ENCODE data around the gene HEPACAM. TPM values are rescaled to one million over a fixed set of nuclear protein-coding genes. Genes with fewer than 3 reads are reported as not detected.

Gene HEPACAM
- total and polyA plus RNA-seq, 5 experiments from 2014 or later, result not detected

GRCh38 chr11:124954590-124954955 is 18.7 kb upstream of the HEPACAM start:
- no peak overlapping the region for H3K27ac Mint-ChIP-seq
- no peaks in the 10 kb centered on the region for H3K27me3 Mint-ChIP-seq
- H3K4me1 Mint-ChIP-seq, result peaks cover 0 to 5% (median under 1%) of the 10 kb centered on the region in 4 donors
- ATAC-seq (no peak), DNase-seq (peak in 1 of 10 donors; percentile 18)
- POLR2A ChIA-PET, result interaction anchor here (1.5 to 3.5 kb wide), 7 partner anchors 12 to 638 kb away, joined by 3 to 49 read pairs (median 26); partner anchors contain the start of genes HEPACAM, HEPN1, STT3A and TMEM218
- no peaks in the 10 kb centered on the region for H3K36me3 Mint-ChIP-seq
- no peak overlapping the region for H3K4me3 Mint-ChIP-seq
- H3K9me3 Mint-ChIP-seq, result no peaks in the 10 kb centered on the region

- H3K27me3 Mint-ChIP-seq, result no peaks in the 10 kb centered on the region
- peaks cover 0 to 7% (median 3%) of the 10 kb centered on the region in 4 donors for H3K4me1 Mint-ChIP-seq
- H3K9me3 Mint-ChIP-seq, result peaks cover 0 to 2% (median 0%) of the 10 kb centered on the region in 9 donors
- ATAC-seq (peak; percentile 94 to 96), DNase-seq (peak; percentile 86 to 96 (median 93))
- POLR2A ChIA-PET, result interaction anchor here (0.7 to 3.5 kb wide), 18 partner anchors 11 to 638 kb away, joined by 3 to 49 read pairs (median 6); partner anchors contain the start of genes EI24, HEPACAM, HEPN1 and MSANTD2
- H3K4me3 Mint-ChIP-seq, result no peak within 1 kb of the TSS
- no peaks in the 10 kb centered on the region for H3K36me3 Mint-ChIP-seq
- no peak within 1 kb of the TSS for H3K27ac Mint-ChIP-seq
These were observed 18.1 kb upstream of the HEPACAM start, which contains the start of gene CCDC15 for GRCh38 chr11:124953753-124954589. CCDC15 (plus strand) TSS chr11:124954202; CDS start chr11:124954733, 531 bp downstream.

GRCh38 chr11:124951341-124951740 is 15.5 kb upstream of the HEPACAM start:
- Mint-ChIP-seq H3K9me3 (peaks cover 0 to 15% (median 5%) of the 10 kb centered on the region in 9 donors), H3K27me3 (no peaks in the 10 kb centered on the region), H3K36me3 (peaks cover 0 to 7% (median 0%) of the 10 kb centered on the region in 3 donors), H3K4me3 (no peak overlapping the region), H3K27ac (no peak overlapping the region), H3K4me1 (peaks cover 2 to 14% (median 11%) of the 10 kb centered on the region in 4 donors)
- POLR2A ChIA-PET, result interaction anchor here (1.2 to 3.4 kb wide), 4 partner anchors 10 to 75 kb away, joined by 3 to 50 read pairs (median 11); no protein-coding TSS in a partner anchor
- ATAC-seq (no peak), DNase-seq (no peak)

GRCh38 chr11:124950601-124951330 is 14.9 kb upstream of the HEPACAM start:
- no peak overlapping the region for H3K4me3 Mint-ChIP-seq
- POLR2A ChIA-PET, result interaction anchor here (0.6 to 3.4 kb wide), 9 partner anchors 9 to 1333 kb away, joined by 3 to 50 read pairs (median 4); partner anchors contain the start of gene PUS3
- H3K9me3 Mint-ChIP-seq, result peaks cover 0 to 15% (median 8%) of the 10 kb centered on the region in 9 donors
- no peaks in the 10 kb centered on the region for H3K27me3 Mint-ChIP-seq
- no peak overlapping the region for H3K27ac Mint-ChIP-seq
- ATAC-seq, result peak; percentile 23 to 55
- H3K4me1 Mint-ChIP-seq, result peaks cover 2 to 16% (median 11%) of the 10 kb centered on the region in 4 donors
- peaks cover 0 to 7% (median 0%) of the 10 kb centered on the region in 3 donors for H3K36me3 Mint-ChIP-seq
- DNase-seq, result peak in 4 of 10 donors; percentile 9 to 72 (median 52)

- peaks cover 0 to 15% (median 8%) of the 10 kb centered on the region in 9 donors for H3K9me3 Mint-ChIP-seq
These were observed 10.9 kb upstream of the HEPACAM start for GRCh38 chr11:124946735-124947141.

GRCh38 chr11:124945826-124946225 is 10.0 kb upstream of the HEPACAM start:
- H3K4me3 Mint-ChIP-seq, result no peak overlapping the region
- POLR2A ChIA-PET, result interaction anchor here (1.4 kb wide), 1 partner anchor 10 kb away, joined by 4 read pairs; the partner anchor contains the start of gene HEPACAM
- H3K9me3 Mint-ChIP-seq, result peaks cover 0 to 15% (median 8%) of the 10 kb centered on the region in 9 donors
- peaks cover 0 to 8% (median 0%) of the 10 kb centered on the region in 3 donors for H3K36me3 Mint-ChIP-seq
- DNase-seq, result no peak
- ATAC-seq, result no peak
- peak overlapping the region in 1 of 10 donors; percentile 12 for H3K27ac Mint-ChIP-seq
- H3K4me1 Mint-ChIP-seq, result peaks cover 21 to 40% (median 31%) of the 10 kb centered on the region in 4 donors
- H3K27me3 Mint-ChIP-seq, result no peaks in the 10 kb centered on the region

More at GRCh38 chr11:124946735-124947141, 10.9 kb upstream of the HEPACAM start:
- POLR2A ChIA-PET, result no interaction called here
- Mint-ChIP-seq H3K27ac (no peak overlapping the region), H3K36me3 (peaks cover 0 to 8% (median 0%) of the 10 kb centered on the region in 3 donors), H3K4me3 (no peak overlapping the region), H3K27me3 (no peaks in the 10 kb centered on the region), H3K4me1 (peaks cover 21 to 40% (median 30%) of the 10 kb centered on the region in 4 donors)
- no peak for ATAC-seq
- DNase-seq, result no peak

- ATAC-seq (no peak), DNase-seq (no peak)
- Mint-ChIP-seq H3K27me3 (no peaks in the 10 kb centered on the region), H3K4me3 (peak overlapping the region in 1 of 10 donors; percentile 14), H3K27ac (peak overlapping the region in 5 of 10 donors; percentile 16 to 83 (median 41)), H3K4me1 (peaks cover 17 to 40% (median 31%) of the 10 kb centered on the region in 4 donors), H3K9me3 (peaks cover 0 to 15% (median 8%) of the 10 kb centered on the region in 9 donors), H3K36me3 (peaks cover 0 to 8% (median 0%) of the 10 kb centered on the region in 3 donors)
- POLR2A ChIA-PET, result interaction anchor here (0.6 to 4.9 kb wide), 4 partner anchors 9 to 184 kb away, joined by 5 to 26 read pairs (median 8); partner anchors contain the start of gene CCDC15
These were observed 8.7 kb upstream of the HEPACAM start for GRCh38 chr11:124944565-124944964.

- H3K4me1 Mint-ChIP-seq, result peaks cover 14 to 38% (median 28%) of the 10 kb centered on the region in 4 donors
- ATAC-seq, result peak; percentile 74 to 91
These were observed 7.9 kb upstream of the HEPACAM start for GRCh38 chr11:124943741-124944140.

GRCh38 chr11:124943254-124943616 is 7.4 kb upstream of the HEPACAM start:
- POLR2A ChIA-PET, result interaction anchor here (0.5 to 4.9 kb wide), 5 partner anchors 10 to 682 kb away, joined by 3 to 26 read pairs (median 7); partner anchors contain the start of gene CCDC15
- ATAC-seq, result no peak
- Mint-ChIP-seq H3K4me3 (peak overlapping the region in 3 of 10 donors; percentile 28 to 30 (median 29)), H3K4me1 (peaks cover 11 to 33% (median 25%) of the 10 kb centered on the region in 4 donors), H3K27ac (peak overlapping the region; percentile 41 to 93 (median 74)), H3K27me3 (no peaks in the 10 kb centered on the region), H3K9me3 (peaks cover 0 to 7% (median 3%) of the 10 kb centered on the region in 9 donors), H3K36me3 (peaks cover 0 to 3% (median 0%) of the 10 kb centered on the region in 3 donors)
- DNase-seq, result no peak

More at GRCh38 chr11:124943741-124944140, 7.9 kb upstream of the HEPACAM start:
- H3K4me3 Mint-ChIP-seq, result peak overlapping the region in 8 of 10 donors; percentile 7 to 74 (median 48)
- POLR2A ChIA-PET, result interaction anchor here (0.5 to 4.9 kb wide), 6 partner anchors 10 to 682 kb away, joined by 3 to 26 read pairs (median 6); partner anchors contain the start of gene CCDC15
- no peaks in the 10 kb centered on the region for H3K27me3 Mint-ChIP-seq
- DNase-seq, result peak in 1 of 10 donors; percentile 20
- peak overlapping the region; percentile 41 to 93 (median 77) for H3K27ac Mint-ChIP-seq
- peaks cover 0 to 12% (median 7%) of the 10 kb centered on the region in 9 donors for H3K9me3 Mint-ChIP-seq
- peaks cover 0 to 8% (median 0%) of the 10 kb centered on the region in 3 donors for H3K36me3 Mint-ChIP-seq

GRCh38 chr11:124942466-124943253 is 6.8 kb upstream of the HEPACAM start:
- ATAC-seq (no peak), DNase-seq (no peak)
- Mint-ChIP-seq H3K36me3 (peaks cover 0 to 1% (median 0%) of the 10 kb centered on the region in 3 donors), H3K9me3 (peaks cover 0 to 3% (median 0%) of the 10 kb centered on the region in 9 donors), H3K27ac (peak overlapping the region in 9 of 10 donors; percentile 41 to 93 (median 71)), H3K4me1 (peaks cover 11 to 30% (median 25%) of the 10 kb centered on the region in 4 donors), H3K4me3 (peak overlapping the region in 4 of 10 donors; percentile 39 to 54 (median 48)), H3K27me3 (no peaks in the 10 kb centered on the region)
- POLR2A ChIA-PET, result interaction anchor here (0.8 to 4.9 kb wide), 5 partner anchors 7 to 169 kb away, joined by 3 to 26 read pairs (median 5); partner anchors contain the start of gene CCDC15

- peaks cover 0 to 3% (median 0%) of the 10 kb centered on the region in 9 donors for H3K9me3 Mint-ChIP-seq
- peaks cover 11 to 30% (median 25%) of the 10 kb centered on the region in 4 donors for H3K4me1 Mint-ChIP-seq
- POLR2A ChIA-PET, result interaction anchor here (0.6 to 4.9 kb wide), 7 partner anchors 8 to 533 kb away, joined by 3 to 26 read pairs (median 5); partner anchors contain the start of gene CCDC15
- peak overlapping the region in 1 of 10 donors; percentile 32 for H3K27ac Mint-ChIP-seq
- ATAC-seq, result no peak
- no peaks in the 10 kb centered on the region for H3K27me3 Mint-ChIP-seq
- no peak overlapping the region for H3K4me3 Mint-ChIP-seq
- DNase-seq, result no peak
- peaks cover 0 to 1% (median 0%) of the 10 kb centered on the region in 3 donors for H3K36me3 Mint-ChIP-seq
These were observed 5.9 kb upstream of the HEPACAM start for GRCh38 chr11:124941703-124942102.

All from naive thymus-derived CD8-positive, alpha-beta T cell (primary cell).